ENCODE data around the gene LRRC26. TPM values are rescaled to one million over a fixed set of nuclear protein-coding genes. Genes with fewer than 3 reads are reported as not detected.

LRRC26 gene
- polyA plus RNA-seq, 1 donor = 0.11 TPM

DNA sequence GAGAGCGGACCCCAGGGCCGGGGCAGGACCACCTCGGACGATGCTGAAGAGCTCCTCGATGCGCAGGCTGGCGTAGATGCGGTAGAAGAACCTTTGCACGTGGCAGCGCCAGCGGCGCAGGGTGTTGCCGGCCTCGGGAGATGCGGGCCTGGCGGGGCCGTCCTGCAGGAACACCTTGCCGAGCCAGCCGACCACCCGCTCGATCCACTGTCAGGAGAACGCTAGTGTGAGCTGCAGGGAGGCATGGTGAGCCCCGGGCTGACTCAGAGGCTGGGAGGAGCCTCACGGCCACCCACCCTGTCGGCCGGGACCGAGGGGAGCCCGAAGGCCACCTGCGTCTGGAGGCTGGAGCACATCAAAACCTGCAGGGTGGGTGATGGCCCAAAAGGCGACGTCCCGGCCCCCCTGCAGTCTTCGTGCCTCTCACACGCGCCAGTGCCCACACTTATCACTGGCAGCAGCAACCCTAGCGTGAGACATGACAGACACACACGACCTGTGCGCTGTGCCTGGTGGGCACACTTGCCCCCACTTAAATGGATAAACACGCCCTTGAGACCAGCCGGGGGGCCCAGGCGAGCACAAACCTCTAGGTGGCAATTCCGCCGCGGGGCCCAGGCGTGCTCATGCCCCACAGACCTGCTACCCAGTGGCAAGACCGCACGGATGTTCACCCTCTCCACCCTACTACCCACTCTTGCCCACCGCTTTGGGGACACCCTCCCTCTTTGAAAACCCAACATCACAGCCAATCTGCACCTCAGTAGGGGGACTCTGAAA lies 15.2 kb upstream of the LRRC26 start:
- DNase-seq (ENCODE audit: low read depth) = no peak

DNA sequence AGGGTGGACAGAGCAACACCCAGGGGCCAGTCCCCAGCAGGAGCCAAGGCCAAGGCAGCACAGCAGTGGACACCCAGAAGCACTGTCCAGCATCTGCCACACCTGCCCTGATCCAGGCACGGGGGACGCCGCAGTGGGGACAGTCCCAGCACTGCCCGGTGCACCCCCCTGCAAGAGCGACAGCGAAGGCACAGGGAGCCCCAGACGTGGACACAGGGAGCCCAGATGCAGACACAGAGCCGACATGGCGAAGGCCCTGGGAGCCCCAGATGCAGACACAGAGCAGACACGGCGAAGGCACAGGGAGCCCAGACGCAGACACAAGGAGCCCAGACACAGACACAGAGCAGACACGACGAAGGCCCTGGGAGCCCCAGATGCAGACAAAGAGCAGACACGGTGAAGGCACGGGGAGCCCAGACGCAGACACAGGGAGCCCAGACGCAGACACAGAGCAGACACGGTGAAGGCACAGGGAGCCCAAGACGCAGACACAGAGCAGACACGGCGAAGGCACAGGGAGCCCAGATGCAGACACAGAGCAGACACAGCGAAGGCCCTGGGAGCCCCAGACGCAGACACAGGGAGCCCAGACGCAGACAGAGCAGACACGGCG lies 14.2 kb upstream of the LRRC26 start:
- no peak for DNase-seq (ENCODE audit: low read depth)

DNA sequence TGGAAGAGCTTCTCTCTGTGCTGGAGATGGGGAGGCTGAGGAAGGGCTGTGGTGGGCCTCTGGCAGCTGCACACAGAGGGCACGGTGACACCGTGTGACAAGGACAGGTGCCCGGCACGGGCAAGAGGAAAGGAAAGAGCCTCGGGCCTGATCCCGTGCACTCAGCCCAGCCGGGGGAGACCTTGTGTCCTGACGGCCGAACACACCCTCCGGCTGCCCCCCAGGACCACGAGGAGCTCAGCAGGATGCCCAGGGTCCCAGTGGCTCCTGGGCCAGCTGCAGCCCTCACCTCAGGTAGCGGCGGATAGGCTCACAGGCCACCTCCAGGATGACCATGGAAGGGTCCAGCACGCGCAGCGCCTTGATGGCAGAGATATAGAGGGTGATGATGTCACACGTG lies 13.0 kb upstream of the LRRC26 start:
- DNase-seq (ENCODE audit: low read depth) = no peak

DNA sequence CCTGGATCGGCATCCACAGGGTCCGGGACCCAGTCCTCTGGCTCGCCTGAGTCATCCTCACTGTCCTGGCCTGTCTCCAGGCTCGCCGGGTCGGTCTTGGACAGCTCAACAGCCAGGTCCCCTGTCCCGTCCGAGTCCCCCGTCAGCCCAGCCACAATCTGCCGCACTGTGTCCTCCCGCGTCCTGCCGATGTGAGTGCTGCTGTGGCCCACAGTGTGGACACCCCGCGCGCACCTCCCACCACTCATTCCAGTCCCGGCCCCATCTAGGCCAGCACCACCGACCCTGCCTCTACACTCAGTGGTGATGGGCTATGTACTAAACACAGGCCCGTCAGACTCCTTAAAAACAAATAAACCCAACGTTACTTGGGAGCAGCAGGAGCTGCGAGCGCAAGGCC lies 11.8 kb upstream of the LRRC26 start:
- no peak for DNase-seq (ENCODE audit: low read depth)

DNA sequence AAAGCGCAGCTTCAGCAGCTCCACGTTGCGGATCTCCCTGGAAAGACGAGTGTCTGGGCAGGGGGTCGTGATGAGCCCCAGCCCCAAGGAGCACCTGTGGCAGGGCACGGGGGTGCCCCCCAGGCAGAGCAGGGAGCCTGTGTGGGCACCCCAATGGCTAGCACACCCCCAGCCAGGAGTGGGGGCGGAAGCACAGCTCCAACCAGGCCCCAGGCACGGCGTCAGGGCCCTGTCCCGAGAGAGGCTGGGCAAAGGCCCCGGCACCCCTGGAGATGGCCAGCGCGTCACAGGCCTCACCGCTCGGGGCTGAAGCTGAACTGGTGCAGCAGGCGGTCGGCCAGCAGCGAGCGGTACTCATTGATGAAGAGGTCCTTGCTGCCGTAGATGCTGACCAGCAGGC lies 10.6 kb upstream of the LRRC26 start:
- DNase-seq (ENCODE audit: low read depth) = no peak

DNA sequence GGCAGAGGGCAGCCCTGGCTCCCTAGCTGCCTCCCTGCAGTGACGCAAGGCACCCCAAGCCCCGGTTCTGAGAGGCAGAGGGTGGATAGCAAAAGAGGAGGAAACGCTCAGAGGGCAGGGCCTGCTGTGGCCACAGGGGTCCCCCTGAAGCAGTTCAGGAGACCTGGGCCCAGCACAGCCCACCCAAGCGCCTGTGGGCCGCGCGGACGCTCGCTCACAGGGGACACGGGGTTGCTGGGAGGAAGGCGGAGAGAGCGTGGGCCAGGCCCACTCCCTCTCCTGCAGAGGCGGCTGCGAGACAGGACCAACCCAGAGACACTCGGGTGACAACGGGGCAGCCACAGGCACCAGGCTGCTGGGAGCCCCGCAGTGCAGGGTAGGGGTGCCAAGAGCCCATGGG lies 9.9 kb upstream of the LRRC26 start:
- no peak for DNase-seq (ENCODE audit: low read depth)

DNA sequence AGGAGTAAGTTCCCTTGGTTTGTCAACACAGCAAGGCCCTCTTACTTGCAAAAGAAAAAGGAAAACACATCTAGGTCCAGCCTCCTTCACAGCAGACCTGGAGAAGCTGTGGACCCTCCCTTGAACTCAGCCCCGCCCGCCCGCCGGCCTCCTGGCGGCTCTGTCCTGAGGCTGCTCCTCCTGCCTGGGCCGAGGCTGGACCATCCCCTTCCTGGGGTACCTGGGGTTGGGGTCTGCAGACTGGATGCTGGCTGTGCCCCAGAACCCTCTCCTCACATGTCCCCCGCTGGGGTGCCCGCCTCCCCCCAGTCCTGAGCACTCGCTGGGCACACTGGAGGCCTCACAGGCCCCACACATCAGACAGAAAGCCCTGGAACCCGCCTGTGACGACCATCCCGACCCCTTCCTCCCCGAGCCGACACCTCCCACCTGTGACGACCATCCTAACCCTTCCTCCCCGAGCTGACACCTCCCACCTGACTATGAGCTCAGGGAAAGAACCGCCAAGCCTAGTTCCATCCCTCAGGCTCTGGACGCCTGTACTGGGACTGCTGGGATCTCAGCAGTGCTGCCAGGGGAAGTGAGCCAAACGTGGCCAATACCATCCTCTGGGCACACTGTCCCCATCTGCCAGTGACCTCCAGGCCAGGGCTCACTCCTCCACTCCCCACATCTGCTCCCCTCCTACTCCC lies 9.2 kb upstream of the LRRC26 start:
- no peak for DNase-seq (ENCODE audit: low read depth)

DNA sequence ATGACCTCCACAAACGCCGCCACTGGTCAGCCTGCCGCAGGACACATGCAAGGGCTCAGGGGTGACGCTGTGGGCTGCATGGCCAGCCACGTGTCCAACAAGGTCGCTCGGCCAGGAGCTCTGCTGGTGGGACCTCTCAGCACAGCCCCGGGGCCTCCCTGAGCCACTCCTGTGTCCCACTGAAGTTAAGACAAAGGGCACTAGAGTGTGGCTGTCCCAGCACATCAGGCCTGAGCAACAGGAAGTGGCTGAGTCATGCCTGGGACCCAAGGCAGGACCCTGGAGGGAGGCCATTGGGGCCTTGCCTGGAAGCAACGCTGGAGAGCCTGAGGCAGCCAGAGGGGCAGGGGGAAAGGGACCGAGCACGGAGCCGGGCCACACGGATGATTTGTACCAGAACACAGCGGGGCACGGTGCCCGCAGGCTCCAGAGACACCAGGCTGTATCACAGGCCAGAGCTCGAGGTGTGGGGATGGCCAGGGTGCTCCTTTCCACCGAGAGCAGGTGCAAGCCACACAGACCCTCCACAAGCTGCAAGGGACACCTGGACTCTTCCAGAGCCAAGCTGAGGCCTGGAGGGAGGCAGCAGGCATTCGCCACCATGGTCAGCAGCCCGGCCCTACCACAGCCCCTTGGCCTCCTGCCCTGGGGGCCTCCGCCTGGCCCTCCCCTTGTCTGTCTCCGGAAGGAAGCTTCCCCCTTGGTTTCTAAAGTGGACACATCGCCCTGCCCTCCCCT lies 8.5 kb upstream of the LRRC26 start:
- no peak for DNase-seq (ENCODE audit: low read depth)

DNA sequence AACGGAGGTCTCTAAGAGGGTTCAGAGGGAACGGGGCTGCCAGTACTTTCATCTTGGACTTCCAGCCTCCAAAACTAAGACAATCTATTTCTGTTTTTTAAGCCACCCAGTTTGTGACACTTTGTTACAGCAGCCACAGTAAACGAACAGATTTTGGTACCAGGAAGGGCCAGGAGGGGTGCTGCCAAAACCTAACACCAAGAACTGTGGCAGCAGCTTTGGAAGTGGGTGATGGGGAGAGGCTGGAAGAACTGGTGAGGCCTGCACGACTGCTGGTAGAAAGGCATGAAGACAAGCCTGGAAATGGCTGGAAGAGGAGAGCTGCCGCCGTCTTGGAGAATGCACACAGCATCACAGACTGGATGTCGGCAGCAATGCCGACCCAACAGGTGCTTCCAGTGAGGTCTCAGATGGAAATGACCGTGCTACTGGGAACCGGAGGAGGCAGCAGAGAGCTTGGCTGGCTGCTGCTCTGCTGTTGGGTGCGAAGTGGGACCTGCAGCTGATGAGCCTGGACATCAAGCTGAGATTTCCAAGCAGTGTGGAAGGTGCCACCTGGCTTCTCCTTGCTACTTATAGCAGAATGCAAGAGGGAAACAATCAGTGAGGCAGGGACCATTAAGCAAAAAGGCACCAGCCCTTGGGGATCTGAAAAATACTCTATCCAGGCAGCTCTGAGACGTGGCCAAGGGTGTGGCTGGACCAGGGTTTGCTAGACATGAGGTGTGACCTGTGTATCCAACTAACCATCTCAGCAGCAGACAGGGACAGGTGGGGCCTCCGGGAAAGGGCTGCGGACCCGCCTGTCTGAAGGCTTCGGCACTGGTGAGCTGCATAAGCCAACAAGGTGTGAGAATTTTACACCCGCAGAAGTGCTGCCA lies 6.7 kb upstream of the LRRC26 start:
- DNase-seq (ENCODE audit: low read depth) = no peak

DNA sequence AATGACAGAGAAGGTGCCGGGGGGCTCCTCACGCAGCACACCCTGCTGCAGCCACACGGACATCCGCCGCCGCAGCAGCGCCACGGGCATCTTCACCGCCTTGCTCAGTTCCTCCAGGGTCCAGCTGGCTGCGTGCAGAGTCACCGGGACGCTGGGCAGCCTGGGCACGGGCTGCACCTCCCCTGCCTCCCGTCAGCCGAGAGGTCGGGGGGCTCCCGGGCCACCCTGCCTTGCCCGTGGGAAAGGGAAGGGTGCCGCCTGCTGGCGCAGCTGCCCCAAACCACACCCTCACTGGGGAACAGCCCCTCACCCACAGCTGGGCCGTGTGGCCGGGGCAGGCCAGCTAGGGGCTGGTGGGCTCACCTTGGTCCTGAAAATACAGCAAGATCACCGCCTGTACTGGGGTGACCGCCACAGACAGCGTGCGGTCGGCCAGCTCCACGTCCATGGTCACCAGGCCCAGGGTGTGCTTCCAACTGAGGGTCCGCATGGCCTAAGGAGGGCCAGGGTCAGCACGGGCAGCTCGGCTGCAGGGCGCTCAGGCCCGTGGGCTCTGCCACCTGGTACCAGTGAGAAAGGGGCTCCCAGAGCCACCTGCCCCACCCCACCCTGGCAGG lies 5.6 kb upstream of the LRRC26 start:
- DNase-seq (ENCODE audit: low read depth) = no peak

DNA sequence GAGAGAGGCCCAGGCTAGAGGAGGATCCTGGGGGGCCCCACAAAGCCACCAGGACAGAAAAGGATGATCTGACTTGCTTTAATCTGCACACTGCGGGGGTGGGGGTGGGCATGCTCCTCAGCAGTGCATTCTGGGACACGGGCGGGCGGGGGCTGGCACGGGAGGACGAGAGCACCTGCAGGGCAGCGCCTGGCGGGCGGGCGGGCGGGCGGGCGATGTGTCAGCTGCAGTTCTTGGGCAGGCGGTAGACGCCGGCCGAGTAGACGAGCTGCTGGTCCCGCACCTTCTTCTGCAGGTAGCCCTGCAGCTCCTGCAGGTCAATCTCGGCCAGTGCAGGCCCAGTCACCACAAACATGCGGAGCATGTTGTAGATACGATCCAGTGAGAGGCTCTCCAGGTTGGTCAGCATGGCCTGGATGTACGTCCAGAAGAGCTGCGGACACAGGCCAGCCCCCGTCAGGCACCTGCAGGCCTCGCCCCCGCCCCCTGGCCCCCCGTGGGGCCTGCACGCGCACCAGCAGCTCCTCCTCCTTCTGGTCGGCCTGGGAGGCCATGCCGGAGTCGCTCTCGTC lies 5.0 kb upstream of the LRRC26 start:
- no peak for DNase-seq (ENCODE audit: low read depth)

DNA sequence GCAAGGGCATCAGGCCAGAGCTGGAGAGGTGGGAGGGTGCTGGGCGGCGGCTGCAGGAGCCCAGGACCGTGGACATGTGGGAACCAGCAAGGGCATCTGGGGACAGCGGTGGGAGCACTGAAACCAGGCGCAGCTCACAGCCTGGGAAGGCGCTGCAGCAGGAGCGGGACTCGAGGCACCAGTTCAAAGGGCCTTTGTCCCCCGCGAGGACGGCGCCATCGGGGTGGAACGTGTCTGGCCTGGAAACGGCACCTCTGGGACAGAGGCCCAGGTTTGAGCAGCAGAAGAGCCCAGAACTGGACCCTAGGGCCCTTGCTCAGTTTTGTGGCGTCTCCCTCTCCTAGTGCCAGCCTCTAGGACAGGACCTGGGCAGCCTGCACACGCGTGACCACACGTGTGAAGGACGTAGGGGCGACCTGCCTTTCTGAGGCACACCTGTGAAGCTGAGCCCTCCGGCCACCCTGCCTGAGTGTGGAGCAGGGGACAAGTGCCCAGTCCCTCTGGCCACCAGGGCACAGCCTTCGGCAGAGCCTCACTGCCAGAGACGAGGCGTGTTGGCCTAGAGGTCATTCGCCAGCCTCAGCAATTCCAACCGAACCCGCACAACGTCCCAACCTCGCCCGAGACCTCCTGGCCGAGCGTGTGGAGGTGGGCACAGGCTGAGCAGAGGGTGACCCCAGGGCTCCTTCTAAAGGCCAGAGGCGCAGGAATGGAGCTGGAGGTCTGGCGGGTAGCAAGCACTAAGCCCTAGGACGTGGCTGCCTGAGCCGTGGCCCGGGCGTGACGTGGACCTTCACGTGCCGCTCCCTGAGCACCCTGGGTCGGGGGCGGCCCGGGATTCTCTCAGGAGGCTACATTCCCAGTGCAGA lies 4.2 kb upstream of the LRRC26 start:
- no peak for DNase-seq (ENCODE audit: low read depth)

DNA sequence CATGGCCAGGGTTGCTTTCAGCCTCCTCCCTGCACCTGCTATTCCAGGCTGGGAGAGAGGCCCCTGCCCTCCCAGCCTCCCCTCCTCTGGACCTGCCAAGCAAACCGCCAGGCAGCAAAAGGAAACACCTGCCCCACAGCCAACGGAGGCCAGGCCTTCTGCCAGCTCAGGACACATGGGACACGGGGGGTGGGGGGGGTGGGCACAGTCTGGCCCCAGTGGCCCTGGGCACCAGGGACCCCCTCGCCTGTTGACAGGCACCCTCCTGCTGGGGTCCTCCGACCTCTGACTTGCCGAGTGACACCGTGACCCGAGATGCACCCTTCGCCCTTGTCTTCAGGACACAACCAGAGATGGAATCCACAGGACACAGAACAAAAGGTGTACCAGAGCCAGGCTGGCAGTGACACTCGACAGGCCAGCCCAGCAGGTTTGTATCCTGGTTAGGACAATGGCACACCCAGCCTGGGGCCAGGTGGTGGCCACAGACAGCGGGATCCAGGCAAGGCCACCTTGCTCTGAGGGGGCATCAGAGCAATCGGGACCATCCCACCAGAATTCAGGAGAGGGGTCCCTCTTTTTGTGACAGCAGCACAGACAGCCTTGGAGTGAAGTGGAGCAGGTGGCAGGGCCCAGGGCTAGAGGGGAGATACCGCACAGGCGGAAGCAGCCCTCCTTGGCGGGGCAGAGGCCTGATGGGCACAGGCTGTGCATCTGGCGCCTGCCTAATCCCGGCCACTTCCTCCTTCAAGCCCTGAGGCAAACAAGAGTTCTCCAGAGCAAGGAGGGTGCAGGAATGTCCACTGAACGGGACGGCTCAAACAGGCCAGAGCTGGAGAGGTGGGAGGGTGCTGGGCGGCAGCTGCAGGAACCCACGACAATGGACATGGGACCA lies 3.3 kb upstream of the LRRC26 start:
- no peak for DNase-seq (ENCODE audit: low read depth)

DNA sequence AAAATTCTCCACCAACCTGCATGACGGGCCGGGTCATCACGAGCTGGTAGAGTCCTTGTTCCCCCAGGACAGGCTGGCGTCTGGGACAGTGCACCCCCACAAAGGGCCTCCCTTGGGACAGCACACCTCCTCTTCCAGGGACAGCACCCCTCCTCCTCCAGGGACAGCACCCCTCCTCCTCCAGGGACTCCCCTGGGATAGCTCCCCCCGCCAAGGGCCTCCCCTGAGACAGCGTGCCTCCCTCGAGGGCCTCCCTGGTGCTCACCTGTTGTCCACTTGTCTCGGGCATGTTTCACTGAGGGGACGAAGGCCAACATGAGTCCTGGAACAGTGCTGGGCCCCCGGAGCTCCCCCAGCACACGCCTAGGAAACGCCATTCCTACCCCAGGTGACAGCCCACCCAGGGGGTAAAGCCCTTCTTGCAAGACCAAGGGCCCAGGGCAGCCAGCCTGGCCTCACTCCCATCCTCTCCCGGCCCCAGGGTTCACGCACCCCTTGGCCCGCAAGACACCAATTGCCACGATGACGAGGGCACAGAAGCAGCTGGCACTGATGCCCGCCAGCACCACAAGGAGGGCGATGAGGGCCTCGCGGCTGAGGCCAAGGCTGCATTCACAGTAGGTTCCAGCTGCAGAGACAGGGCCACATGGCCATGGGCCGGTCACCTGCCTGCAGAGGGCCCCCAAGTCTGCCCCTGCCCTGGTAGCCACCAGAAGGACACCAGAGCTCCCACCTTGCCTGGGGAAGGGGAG lies 1.5 kb upstream of the LRRC26 start:
- DNase-seq (ENCODE audit: low read depth) = no peak

DNA sequence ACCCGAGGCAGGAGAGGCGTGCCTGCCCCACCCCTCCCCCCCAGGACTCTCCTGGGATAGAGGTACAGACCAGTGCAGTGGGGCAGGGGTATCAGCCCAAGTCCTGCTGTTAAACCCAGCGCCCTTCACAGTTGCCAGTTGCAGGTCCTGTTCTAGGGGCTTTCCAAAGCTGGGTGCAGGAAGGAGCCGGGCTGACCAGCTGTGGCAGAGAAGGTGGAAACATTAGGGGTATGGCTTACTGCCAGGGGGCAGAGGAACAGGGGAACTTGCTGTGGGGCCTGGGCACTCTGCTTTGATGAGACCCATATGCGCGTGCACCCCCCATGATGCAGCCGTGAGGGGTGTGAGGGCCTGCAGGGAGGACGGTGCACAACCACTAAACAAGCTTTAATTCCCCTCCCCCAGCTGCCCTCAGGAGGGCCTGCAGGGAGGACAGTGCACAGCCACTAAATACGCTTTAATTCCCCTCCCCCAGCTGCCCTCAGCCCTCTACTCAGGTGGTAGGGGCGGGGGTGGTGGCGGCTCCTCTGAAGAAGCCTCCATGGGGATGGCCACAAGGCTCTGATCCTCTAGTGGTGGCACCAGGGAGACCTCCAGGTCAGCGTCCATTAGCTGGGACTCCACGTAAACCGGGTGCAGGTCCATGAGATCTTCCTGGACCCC lies 766 bp upstream of the LRRC26 start:
- no peak for DNase-seq (ENCODE audit: low read depth)

DNA sequence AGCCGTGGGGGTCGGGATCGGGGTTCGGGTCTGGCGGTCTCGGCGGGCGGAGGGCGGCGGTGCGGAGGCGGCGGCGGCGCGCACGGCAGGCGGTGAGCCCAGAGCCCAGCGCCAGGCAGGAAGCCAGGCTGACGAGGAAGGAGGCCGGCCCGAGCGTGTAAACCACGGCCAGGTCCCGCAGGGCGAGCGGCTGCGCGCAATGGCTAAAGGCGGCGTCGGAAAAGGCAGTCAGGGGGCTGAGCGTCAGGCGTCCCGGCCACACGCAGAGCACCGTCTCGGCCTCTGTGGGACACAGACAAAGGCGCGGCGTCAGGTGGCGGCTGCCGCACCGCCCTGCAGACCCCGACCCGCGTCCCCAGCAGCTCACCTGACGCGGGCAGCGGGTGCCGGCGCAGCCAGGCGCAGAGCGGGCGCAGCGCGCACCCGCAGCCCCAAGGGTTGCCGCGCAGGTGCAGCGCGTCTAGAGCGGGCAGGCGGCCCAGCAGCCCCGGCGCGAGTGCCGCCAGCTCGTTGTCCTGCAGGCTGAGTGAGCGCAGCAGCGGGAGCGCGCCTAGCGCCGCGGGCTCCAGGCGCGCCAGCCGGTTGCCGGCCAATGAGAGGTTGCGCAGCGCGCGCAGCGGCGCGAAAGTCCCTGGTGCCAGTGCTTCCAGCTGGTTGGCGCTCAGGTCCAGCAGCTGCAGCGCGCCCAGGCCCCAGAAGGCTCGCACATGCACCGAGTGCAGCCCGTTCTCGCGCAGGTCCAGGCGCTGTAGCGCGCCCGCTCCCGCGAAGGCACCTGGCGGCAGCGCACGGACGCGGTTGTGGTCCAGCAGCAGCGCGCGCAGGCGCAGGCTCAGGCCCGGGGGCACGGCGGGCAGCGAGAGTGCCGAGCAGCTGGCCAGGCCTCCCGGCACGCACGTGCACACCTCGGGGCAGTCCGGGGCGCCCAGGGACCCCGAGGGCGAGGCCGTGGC lies 671 bp downstream of the LRRC26 start:
- DNase-seq (ENCODE audit: low read depth) = no peak
